Thymus (tissue), 11 donors: Measurements from ENCODE around the gene COLEC12. TPM values are rescaled to one million over a fixed set of nuclear protein-coding genes. Genes with fewer than 3 reads are reported as not detected.
"Not testable (repeated sequence)": the region's sequence is repeated elsewhere in the genome, so short reads cannot be mapped to it uniquely, and the experiment has no call there.

ENCODE experiments used
- DNase-seq, 9 donors: peaks; one replicate each; pipeline ENCODE4 v3.0.0-alpha.2; 2013; ENCODE audit warnings: low spot score in 9 of 9, low read depth in 6 of 9, missing footprints in 1 of 9
- H3K27ac ChIP-seq, 2 donors: one replicate each; pipeline ENCODE4 v1.5.1; 2013; ENCODE audit warnings: control low read depth in 1 of 2, low read depth in 1 of 2, low read length in 1 of 2, mild to moderate bottlenecking in 1 of 2, moderate library complexity in 1 of 2
- H3K27me3 ChIP-seq, 2 donors: one replicate each; pipeline ENCODE4 v1.5.1; 2013; ENCODE audit warnings: low read length in 1 of 2; ENCODE audit not compliant: control insufficient read depth in 2 of 2, insufficient read depth in 1 of 2
- H3K36me3 ChIP-seq, 2 donors: one replicate each; pipeline ENCODE4 v1.5.1; 2013; ENCODE audit warnings: low read length in 1 of 2, mild to moderate bottlenecking in 1 of 2, moderate library complexity in 1 of 2; ENCODE audit not compliant: control insufficient read depth in 2 of 2, insufficient read depth in 2 of 2
- H3K4me1 ChIP-seq, 2 donors: one replicate each; pipeline ENCODE4 v1.5.1; 2013; ENCODE audit warnings: low read length in 2 of 2; ENCODE audit not compliant: control insufficient read depth in 2 of 2, insufficient read depth in 2 of 2
- H3K4me3 ChIP-seq, 2 donors: one replicate each; pipeline ENCODE4 v1.5.1; 2013; ENCODE audit warnings: low read length in 2 of 2, control low read depth in 1 of 2, mild to moderate bottlenecking in 1 of 2
- H3K9me3 ChIP-seq, 2 donors: one replicate each; pipeline ENCODE4 v1.5.1; 2013; ENCODE audit warnings: low read length in 1 of 2, mild to moderate bottlenecking in 1 of 2; ENCODE audit not compliant: control insufficient read depth in 2 of 2, insufficient read depth in 1 of 2
- WGBS: extraction: QIAGEN DNeasy Blood & Tissue Kit; methylation state at CpG from one replicate; pipeline ENCODE4 v1.1.7; 2013; 5-methylcytosine and 5-hydroxymethylcytosine counted together
- polyA plus RNA-seq: library from polyadenylated mRNA; stranded (reverse); fragments of 200-250 nt; gene quantifications from one replicate; pipeline ENCODE4 v1.2.3, GENCODE V29; 2013
- total RNA-seq: library from RNA; stranded (reverse); fragments of 120-200 nt; gene quantifications from one replicate; pipeline ENCODE4 v1.2.4, GENCODE V29; 2013
- donor health status: healthy.

The COLEC12 gene
- total and polyA plus RNA-seq, 2 donors: 5.6 to 6.5 TPM

GRCh38 chr18:293536-293935 lies 207.0 kb downstream of the COLEC12 start:
- DNase-seq: no peak
- 95% methylated on average over 4 of the region's 4 CpGs for WGBS
- Histone ChIP-seq H3K36me3 (no peaks in the 10 kb centered on the region), H3K27ac (no peak overlapping the region), H3K9me3 (no peaks in the 10 kb centered on the region), H3K27me3 (no peaks in the 10 kb centered on the region), H3K4me1 (no peaks in the 10 kb centered on the region), H3K4me3 (no peak overlapping the region)

GRCh38 chr18:292271-292670 lies 208.2 kb downstream of the COLEC12 start:
- Histone ChIP-seq H3K4me3 (no peak overlapping the region), H3K9me3 (no peaks in the 10 kb centered on the region), H3K36me3 (no peaks in the 10 kb centered on the region), H3K4me1 (no peaks in the 10 kb centered on the region), H3K27ac (no peak overlapping the region), H3K27me3 (no peaks in the 10 kb centered on the region)
- 82% methylated on average over 3 of the region's 3 CpGs for WGBS
- DNase-seq: no peak

- not testable (repeated sequence) for DNase-seq, H3K4me3 ChIP-seq, H3K9me3 ChIP-seq, H3K4me1 ChIP-seq, H3K27ac ChIP-seq, H3K27me3 ChIP-seq, H3K36me3 ChIP-seq
- 93% methylated on average over 4 of the region's 4 CpGs for whole genome bisulfite sequencing
Measured at GRCh38 chr18:289970-290369, 210.5 kb downstream of the COLEC12 start.

DNA sequence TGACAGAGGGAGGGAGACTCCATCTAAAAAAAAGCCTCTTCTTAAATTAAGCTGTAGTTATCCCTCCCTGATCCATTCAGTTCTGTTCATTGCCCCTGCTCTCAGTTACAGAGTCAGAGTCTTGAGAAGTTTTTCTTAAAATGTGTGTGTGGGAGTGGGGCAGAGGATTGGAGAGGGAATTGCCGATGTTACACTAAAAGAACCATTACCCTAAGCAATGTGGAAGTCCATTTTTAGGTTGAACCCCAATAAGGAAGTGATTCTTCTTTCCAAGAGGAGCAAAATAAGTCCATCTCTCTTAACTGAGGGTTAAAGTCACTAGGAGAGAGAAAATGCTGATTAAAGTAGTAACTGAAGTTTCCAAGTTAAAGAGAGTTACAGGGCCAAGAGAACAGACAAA lies 211.5 kb downstream of the COLEC12 start:
- Histone ChIP-seq H3K4me1 (no peaks in the 10 kb centered on the region), H3K27ac (no peak overlapping the region), H3K36me3 (no peaks in the 10 kb centered on the region), H3K4me3 (no peak overlapping the region), H3K27me3 (no peaks in the 10 kb centered on the region), H3K9me3 (no peaks in the 10 kb centered on the region)
- WGBS: 50% methylated on average over 1 of the region's 1 CpG
- DNase-seq: no peak

GRCh38 chr18:286515-287310 lies 213.8 kb downstream of the COLEC12 start:
- no peak for DNase-seq
- H3K4me3 ChIP-seq: no peak overlapping the region
- no peaks in the 10 kb centered on the region for H3K36me3 ChIP-seq
- H3K9me3 ChIP-seq: no peaks in the 10 kb centered on the region
- 87% methylated on average over 8 of the region's 8 CpGs for WGBS
- H3K27me3 ChIP-seq: no peaks in the 10 kb centered on the region
- no peak overlapping the region for H3K27ac ChIP-seq
- no peaks in the 10 kb centered on the region for H3K4me1 ChIP-seq

DNA sequence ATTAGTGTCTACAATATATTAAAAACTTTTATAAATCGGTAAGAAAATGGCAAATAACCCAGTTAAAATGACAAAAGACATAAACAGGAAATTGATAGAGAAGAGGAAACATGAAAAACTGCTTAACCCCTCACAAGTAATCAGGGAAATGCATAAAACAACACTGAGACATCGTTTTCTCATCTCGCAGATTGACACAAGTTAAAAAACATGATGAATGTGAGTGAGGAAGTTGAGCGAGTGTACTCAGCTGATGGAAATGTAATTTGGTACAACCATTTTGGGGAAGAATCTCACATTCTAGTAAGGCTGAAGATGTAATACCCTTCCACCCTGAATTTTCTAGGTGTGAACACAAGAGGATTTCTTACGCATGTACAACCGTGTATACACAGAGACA lies 214.7 kb downstream of the COLEC12 start:
- Histone ChIP-seq H3K4me3 (no peak overlapping the region), H3K27me3 (no peaks in the 10 kb centered on the region), H3K9me3 (no peaks in the 10 kb centered on the region), H3K27ac (no peak overlapping the region), H3K4me1 (no peaks in the 10 kb centered on the region), H3K36me3 (no peaks in the 10 kb centered on the region)
- 93% methylated on average over 6 of the region's 6 CpGs for WGBS
- no peak for DNase-seq

GRCh38 chr18:275486-275885 lies 225.0 kb downstream of the COLEC12 start:
- no peaks in the 10 kb centered on the region for H3K27me3 ChIP-seq
- H3K9me3 ChIP-seq: no peaks in the 10 kb centered on the region
- no peaks in the 10 kb centered on the region for H3K36me3 ChIP-seq
- DNase-seq: no peak
- no peak overlapping the region for H3K27ac ChIP-seq
- no peak overlapping the region for H3K4me3 ChIP-seq
- H3K4me1 ChIP-seq: no peaks in the 10 kb centered on the region
- WGBS: over 99% methylated on average over 2 of the region's 2 CpGs

- H3K9me3 ChIP-seq: no peaks in the 10 kb centered on the region
- no peaks in the 10 kb centered on the region for H3K4me1 ChIP-seq
- no peak for DNase-seq
- no peak overlapping the region for H3K27ac ChIP-seq
- no peaks in the 10 kb centered on the region for H3K27me3 ChIP-seq
- no peaks in the 10 kb centered on the region for H3K36me3 ChIP-seq
- 92% methylated on average over 8 of the region's 8 CpGs for WGBS
- no peak overlapping the region for H3K4me3 ChIP-seq
Measured at GRCh38 chr18:274313-274712, 226.2 kb downstream of the COLEC12 start.

DNA sequence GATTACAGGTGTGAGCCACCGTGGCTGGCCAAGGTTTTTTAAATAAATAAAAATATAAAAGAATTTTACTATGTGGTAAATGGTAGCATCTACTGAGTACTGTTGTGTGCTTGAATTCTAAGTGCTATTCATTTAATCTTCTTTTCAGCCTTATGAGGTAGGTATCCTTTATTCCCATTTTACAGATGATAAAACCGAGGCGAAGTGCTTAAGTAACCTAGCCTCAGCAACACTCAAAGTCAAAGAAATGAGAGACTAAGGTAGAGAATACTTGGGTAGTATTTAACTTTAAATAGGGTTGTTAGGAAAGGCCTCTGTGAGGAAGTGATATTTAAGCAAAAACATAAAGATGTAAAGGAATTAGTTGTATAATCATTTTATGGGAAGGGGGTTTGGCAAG lies 227.0 kb downstream of the COLEC12 start:
- Histone ChIP-seq H3K4me3 (no peak overlapping the region), H3K9me3 (no peaks in the 10 kb centered on the region), H3K27ac (no peak overlapping the region), H3K36me3 (no peaks in the 10 kb centered on the region), H3K27me3 (no peaks in the 10 kb centered on the region), H3K4me1 (peaks cover 5 to 7% of the 10 kb centered on the region in 2 donors)
- no peak for DNase-seq
- WGBS: 96% methylated on average over 3 of the region's 3 CpGs
